G401.6 (cell line): ENCODE measurements around the gene TFF2.

Source experiments
- FAIRE-seq: peaks from 2 replicates; lab custom pipeline; 2012; peaks lifted over from hg19 to GRCh38; lab: Jason Lieb, UNC

The TFF2 gene

GRCh38 chr21:42366292-42367010 is 15.7 kb upstream of the TFF2 start, which contains the start of gene TFF1:
TFF1 (minus strand) TSS chr21:42366535; CDS start chr21:42366495, 40 bp downstream.
- no peak for FAIRE-seq

DNA sequence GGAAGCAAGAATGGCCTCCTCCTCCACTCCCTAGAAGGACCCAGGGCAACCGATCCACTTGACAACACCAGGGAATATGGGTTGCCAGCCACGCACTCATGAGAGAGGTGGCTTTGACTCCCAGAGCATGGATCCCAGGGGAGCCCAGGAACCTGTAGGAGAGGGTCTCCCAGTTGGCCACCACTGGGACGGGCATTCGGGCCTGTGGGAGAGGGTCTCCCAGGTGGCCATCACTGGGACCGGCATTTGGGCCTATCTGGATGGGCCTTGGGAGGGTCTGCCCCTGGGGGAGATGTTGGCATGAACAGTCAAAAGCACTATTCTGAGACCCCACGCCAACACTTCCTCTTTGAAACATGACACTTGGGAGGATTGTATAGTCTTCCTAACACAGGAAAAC is 15.0 kb upstream of the TFF2 start:
- FAIRE-seq, result no peak

- no peak for FAIRE-seq
Observed at GRCh38 chr21:42364304-42364865, 13.6 kb upstream of the TFF2 start.

GRCh38 chr21:42363312-42363711 is 12.5 kb upstream of the TFF2 start:
- no peak for FAIRE-seq

DNA sequence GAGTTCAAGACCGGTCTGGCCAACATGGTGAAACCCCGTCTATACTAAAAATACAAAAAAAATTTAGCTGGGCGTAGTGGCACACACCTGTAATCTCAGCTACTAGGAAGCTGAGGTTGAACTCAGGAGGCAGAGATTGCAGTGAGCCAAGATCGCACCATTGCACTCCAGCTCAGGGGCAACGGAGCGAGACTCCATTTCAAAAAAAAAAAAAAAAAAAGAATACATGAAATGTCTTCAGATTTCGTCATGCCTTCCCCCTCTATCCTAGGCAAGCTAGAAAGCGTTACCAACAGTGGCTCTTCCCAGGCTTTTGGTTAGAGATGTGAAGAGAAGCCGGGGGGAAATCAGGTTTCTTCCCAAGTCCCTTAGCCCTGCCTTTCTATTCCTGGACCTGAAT is 11.9 kb upstream of the TFF2 start:
- no peak for FAIRE-seq

DNA sequence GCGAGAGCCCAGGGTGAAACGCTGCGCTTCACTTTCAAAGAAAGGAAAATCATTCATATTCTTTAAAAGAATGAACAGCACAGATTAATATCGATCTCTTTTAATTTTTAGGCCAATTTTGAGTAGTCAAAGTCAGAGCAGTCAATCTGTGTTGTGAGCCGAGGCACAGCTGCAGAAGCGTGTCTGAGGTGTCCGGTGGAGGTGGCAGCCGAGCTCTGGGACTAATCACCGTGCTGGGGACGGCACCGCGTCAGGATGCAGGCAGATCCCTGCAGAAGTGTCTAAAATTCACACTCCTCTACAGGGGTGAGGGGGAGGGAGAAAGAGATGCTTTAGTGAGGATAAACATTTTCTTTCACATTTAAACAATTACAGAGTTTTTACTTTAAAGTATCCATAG is 11.4 kb upstream of the TFF2 start:
- FAIRE-seq, result no peak

DNA sequence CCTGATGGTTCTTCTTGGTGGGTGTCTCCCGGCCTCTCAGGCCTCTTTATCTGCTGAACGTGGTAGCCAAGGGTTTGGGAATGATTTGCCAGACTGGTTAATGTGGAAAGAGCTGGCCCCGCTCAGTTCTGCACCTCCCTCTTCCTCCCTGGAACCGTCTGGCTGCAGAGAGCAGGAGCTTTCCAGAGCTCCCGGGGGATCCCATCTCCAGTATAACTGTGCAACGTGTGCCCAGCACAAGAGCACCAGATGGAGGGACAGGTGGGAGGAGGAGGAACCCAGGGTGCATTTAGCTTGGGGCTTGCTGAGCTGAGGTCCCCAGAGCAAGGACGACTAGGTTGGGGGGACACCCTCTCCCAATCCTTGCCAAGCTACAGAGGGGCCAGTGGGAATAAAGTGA is 10.5 kb upstream of the TFF2 start:
- FAIRE-seq, result no peak

GRCh38 chr21:42360317-42360716 is 9.5 kb upstream of the TFF2 start:
- FAIRE-seq, result no peak

DNA sequence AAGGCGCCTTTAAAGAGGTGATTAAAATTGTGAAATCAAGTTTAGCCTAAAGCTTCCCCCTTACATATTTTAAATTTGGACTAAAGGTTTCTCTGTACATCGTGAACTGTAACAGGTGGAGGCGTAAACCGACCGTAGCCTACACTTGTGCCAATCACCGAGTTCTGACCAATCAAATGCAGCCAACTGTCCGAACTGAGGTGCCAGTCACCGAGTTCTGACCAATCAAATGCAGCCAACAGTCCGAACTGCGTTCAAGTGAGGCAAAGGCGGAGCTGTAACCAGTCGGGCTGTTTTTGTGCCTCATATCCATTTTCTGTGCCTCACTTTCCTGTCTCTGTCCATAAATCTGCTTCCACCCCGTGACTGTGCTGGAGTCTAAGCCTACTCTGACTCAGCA is 8.1 kb upstream of the TFF2 start:
- FAIRE-seq, result no peak

DNA sequence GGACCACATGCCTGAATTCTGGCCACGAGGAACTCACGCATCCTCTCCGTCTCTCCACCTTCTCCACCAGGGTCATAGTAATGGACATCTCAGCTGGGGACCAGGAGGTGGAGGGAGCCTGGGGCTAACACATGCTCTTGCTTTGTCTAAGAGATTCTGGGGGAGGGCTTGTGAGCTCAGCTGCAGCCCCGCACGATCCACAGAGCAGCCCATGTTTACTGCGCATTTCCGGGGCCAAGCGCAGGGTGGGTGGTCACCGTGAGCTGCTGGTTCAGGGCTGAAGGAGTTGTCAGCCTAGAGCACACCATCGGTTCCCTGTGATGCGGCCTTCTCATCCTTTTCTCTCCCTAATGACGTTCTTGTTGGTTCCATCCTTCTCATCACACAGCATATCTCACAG is 7.5 kb upstream of the TFF2 start:
- FAIRE-seq, result no peak

DNA sequence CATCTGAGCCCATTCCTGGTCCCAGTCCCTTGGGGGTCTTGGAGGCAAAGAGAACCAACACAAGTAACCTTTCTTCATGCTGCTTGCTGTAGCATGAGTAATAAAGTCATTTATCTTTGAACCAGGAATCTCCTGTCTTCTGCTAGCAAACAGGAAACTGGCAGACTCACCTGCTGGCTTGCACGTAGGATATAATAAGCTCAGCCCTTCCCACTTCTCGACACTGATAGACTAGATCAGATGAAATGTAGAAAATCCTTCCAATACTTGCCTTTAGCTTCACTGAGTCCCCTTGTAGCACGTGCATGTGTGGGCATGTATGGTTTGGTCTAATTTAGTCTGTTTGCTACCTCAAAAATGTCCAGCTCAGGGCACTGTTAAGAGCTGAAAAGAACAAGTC is 6.5 kb upstream of the TFF2 start:
- no peak for FAIRE-seq

DNA sequence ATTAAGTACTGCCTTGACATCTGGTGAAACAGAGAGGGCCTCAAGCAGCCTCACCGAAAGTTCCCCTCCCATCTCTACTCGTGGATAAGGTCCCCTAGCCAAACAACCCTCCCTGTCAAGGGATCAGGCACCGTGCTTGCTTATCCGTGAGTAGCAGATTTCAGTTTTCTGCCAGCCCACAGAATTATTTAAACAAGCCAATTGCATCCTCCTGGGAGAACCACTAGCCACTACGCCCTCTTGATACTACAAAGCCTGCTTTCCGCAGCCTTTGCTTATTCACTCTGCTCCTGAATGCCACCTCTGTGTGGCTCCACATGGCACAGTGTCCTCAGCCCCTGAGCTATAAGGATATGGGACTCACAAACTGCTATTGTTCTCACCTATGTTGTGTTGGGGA is 5.9 kb upstream of the TFF2 start:
- FAIRE-seq, result no peak

DNA sequence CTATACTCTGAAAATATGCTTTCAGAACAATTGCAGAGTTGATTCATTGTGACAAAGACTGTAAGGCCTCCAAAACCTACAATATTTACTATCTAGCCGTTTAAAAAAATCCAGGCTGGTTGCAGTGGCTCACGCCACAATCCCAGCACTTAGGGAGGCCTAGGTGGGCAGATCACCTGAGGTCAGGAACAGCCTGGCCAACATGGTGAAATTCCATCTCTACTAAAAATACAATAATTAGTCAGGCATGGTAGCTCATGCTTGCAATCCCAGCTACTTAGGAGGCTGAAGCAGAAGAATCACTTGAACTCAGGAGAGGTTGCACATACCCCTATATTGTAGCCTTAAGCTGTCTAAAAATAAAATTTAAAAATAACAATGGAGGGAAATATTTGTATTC is 5.3 kb upstream of the TFF2 start:
- FAIRE-seq, result no peak

DNA sequence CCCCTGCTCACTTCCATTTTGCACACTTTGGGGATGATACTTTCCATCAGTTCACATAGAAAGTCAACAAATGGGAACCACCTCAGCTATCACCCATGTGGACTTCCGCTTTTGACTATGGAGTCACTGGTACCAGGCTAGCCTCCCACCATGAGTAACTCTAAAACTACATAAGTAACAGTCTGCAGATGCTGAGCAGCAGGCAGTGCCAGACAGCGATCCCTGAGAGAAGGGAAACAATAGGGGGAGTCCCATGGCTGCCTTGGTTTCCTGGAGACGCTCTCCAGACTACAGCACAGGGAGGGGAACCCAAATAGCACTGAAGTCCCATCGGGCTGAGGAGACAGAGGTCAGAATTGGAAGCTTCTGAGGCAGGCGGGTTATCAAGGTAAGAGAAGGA is 2.8 kb upstream of the TFF2 start:
- FAIRE-seq, result no peak

DNA sequence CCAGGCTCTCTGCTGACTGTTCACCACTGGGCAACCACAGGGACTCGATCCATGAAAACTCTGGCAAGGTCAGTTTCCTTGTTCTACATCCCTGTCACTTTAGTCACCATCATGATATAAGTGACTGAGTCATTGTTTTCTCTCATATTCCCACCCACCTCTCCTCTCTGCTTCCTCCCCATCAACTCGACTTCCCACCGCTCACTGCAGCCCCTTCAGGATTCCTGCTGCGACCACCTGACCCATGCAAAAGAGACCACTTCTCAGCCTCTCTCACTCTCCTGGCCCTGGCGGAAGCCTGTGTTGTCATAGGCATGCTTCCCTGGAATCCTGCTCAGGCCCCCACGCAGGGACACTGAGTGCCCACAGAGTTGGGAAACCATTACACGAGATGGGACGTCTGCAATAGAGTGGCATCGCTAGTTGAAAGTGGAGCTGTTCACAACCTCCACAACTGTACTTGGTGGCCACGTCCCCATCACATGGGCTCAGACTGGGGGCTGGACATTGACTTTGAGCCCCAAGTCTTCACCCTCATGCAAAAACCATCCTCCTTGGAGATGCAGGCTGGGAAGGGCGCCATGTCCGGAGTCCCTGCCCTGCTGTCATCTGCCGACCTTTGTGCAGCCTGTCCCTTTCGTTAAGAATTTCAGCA is 1.8 kb upstream of the TFF2 start:
- FAIRE-seq, result no peak

DNA sequence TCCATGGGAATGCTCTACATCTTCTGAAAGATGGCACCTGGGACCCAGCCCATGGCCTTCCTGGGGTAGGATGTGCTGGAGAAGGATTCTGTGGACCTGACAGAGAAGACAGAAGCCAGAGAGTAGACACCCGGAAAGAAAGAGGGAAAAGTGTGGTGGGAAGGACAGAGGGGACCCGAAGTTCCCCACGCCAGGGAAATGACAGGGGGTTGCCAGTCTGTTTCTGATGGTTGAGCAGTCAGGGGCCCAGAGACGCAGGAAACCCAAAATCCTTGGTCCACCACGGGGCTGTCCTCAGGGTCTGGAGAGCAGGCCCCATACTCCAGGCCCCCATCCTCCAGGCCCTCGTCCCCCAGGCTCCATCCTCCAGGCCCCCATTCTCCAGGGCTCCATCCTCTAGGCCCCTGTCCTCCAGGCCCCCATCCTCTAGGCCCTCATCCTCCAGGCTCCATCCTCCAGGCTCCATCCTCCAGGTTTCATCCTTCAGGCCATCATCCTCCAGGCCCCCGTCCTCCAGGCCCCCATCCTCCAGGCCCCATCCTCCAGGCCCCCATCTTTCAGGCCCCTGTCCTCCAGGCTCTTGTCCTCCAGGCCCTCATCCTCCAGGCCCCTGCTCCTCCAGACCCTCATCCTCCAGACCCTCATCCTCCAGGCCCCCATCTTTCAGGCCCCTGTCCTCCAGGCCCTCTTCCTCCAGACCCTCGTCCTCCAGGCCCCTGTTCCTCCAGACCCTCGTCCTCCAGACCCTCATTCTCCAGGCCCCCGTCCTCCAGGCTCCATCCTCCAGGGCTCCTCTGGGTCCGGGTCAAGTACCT is 1.0 kb upstream of the TFF2 start:
- no peak for FAIRE-seq

DNA sequence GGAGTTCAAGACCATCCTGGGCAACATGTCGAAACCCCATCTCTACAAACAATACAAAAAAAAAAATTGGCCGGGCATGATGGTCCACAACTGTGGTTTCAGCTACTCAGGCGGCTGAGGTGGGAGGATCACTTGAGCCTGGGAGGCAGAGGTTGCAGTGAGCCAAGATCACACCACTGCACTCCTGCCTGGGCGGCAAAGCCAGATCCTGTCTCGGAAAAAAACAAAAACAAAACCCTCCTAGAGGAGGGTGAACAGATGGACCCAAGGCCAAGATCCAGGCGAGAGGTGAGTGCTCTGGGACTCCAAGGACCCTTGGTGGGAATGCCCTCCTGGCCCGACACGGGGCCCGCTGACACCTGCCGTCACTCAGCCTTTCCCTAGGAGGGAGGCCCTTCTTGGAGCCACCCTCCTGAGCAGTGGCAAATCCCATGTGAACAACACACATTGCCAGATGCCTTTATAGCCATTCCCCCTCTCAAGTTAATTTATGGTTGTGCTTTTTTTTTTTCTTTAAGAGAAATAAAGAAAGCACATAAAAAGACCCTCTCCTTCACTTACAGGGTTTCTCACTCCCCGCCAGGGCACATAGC is 380 bp downstream of the TFF2 start:
- FAIRE-seq, result no peak

- no peak for FAIRE-seq
Observed at GRCh38 chr21:42349420-42350317, 1.1 kb downstream of the TFF2 start.

- FAIRE-seq, result no peak
Observed at GRCh38 chr21:42348762-42349161, 2.0 kb downstream of the TFF2 start.

GRCh38 chr21:42347601-42348327 is 3.0 kb downstream of the TFF2 start:
- no peak for FAIRE-seq
